Peyer's patch (tissue), 4 donors: ENCODE measurements around the gene PLA2G2F. TPM values are rescaled to one million over a fixed set of nuclear protein-coding genes. Genes with fewer than 3 reads are reported as not detected.

ENCODE experiments used
- DNase-seq, 3 donors: peaks; one replicate each; pipeline ENCODE4 v3.0.0-alpha.2; 2017 to 2019
- H3K27ac ChIP-seq, 4 donors: fragments of 200-600 bp; sonication (generic); one replicate each; pipeline ENCODE4 v1.5.1; 2016 to 2019
- H3K27me3 ChIP-seq, 2 donors: fragments of 200-600 bp; sonication (generic); one replicate each; pipeline ENCODE4 v1.5.1; 2019
- H3K36me3 ChIP-seq, 3 donors: fragments of 200-600 bp; sonication (generic); one replicate each; pipeline ENCODE4 v1.5.1; 2016 to 2019
- H3K4me1 ChIP-seq, 4 donors: fragments of 200-600 bp; sonication (generic); one replicate each; pipeline ENCODE4 v1.5.1; 2016 to 2019
- H3K4me3 ChIP-seq, 4 donors: fragments of 200-600 bp; sonication (generic); 1 replicate in 3 of 4; 2 replicates in 1 of 4; pipeline ENCODE4 v1.5.1; 2016 to 2019; ENCODE audit warnings: mild to moderate bottlenecking in 1 of 4
- H3K9me3 ChIP-seq, 4 donors: fragments of 200-600 bp; sonication (generic); one replicate each; pipeline ENCODE4 v1.5.1; 2016 to 2019; ENCODE audit warnings: mild to moderate bottlenecking in 1 of 4
- CTCF ChIP-seq, 6 experiments: fragments of 450-650 bp in 4 of 6; fragments of 200-600 bp in 2 of 6; sonication (generic) in 1 of 6; IDR thresholded peaks; one replicate each; pipeline ENCODE4 v1.5.1; 2017 to 2019; ENCODE audit warnings: antibody characterized with exemption in 6 of 6, mild to moderate bottlenecking in 3 of 6, moderate library complexity in 1 of 6
- POLR2A ChIP-seq, 2 donors: fragments of 450-650 bp; IDR thresholded peaks; one replicate each; pipeline ENCODE4 v1.5.1; 2017; ENCODE audit warnings: antibody characterized with exemption in 2 of 2, mild to moderate bottlenecking in 2 of 2, moderate library complexity in 2 of 2
- total RNA-seq, 4 donors: library from RNA; depleted of rRNA; stranded (reverse); fragments of >200 nt; gene quantifications; one replicate each; pipeline ENCODE4 v1.1.0, GENCODE V29; 2016

PLA2G2F gene
- total RNA-seq, 4 donors from 2014 or later = 0.27 to 0.35 TPM; not detected in 2

DNA sequence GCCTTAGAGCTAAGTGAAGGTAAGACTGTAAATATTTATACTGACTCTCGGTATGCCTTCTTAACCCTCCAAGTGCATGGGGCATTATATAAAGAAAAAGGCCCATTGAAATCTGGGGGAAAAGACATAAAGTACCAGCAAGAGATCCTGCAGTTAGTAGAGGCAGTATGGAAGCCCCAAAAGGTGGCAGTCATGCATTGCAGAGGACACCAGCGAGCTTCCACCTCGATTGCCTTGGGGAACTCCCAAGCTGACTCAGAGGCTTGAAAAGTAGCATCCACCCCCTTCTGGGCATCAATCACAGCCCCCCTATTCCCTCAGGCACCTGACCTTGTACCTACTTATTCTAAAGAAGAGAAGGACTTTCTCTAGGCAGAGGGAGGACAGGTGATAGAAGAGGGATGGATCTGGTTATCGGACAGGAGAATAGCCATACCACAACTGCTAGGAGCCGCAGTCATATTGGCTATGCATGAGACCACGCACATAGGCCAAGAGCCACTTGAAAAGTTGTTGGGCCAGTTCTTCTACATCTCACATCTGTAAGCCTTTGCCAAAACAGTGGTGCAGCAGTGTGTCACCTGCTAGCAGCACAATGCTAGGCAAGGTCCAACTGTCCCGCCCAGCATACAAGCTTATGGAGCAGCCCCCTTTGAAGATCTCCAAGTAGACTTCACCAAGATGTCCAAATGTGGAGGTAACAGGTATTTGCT is 19.4 kb downstream of the PLA2G2F start:
- H3K9me3 ChIP-seq = peaks cover 0 to 30% (median 12%) of the 10 kb centered on the region in 4 donors

GRCh38 chr1:20160034-20160433 is 20.9 kb downstream of the PLA2G2F start:
- no peaks in the 10 kb centered on the region for H3K4me1 ChIP-seq
- H3K27me3 ChIP-seq = no peaks in the 10 kb centered on the region
- H3K4me3 ChIP-seq = no peak overlapping the region
- H3K9me3 ChIP-seq = peaks cover 0 to 30% (median 14%) of the 10 kb centered on the region in 4 donors
- no peak for TF ChIP-seq CTCF (IDR thresholded peaks at IDR 0.05)
- no peak for TF ChIP-seq POLR2A (IDR thresholded peaks at IDR 0.05)
- H3K27ac ChIP-seq = no peak overlapping the region
- DNase-seq = no peak
- H3K36me3 ChIP-seq = no peaks in the 10 kb centered on the region

More for the DNA sequence above, 19.4 kb downstream of the PLA2G2F start:
- peaks cover 0 to 5% (median 0%) of the 10 kb centered on the region in 4 donors for H3K4me1 ChIP-seq
- no peak overlapping the region for H3K4me3 ChIP-seq
- no peak for TF ChIP-seq POLR2A (IDR thresholded peaks at IDR 0.05)
- no peak for TF ChIP-seq CTCF (IDR thresholded peaks at IDR 0.05)
- no peak for DNase-seq
- no peaks in the 10 kb centered on the region for H3K27me3 ChIP-seq
- H3K27ac ChIP-seq = no peak overlapping the region
- no peaks in the 10 kb centered on the region for H3K36me3 ChIP-seq

GRCh38 chr1:20164694-20165202 is 25.6 kb downstream of the PLA2G2F start:
- Histone ChIP-seq H3K36me3 (no peaks in the 10 kb centered on the region), H3K4me1 (peaks cover 0 to 4% (median 0%) of the 10 kb centered on the region in 4 donors), H3K27ac (no peak overlapping the region), H3K9me3 (peaks cover 0 to 26% (median 12%) of the 10 kb centered on the region in 4 donors), H3K4me3 (no peak overlapping the region), H3K27me3 (no peaks in the 10 kb centered on the region)
- TF ChIP-seq POLR2A (IDR thresholded peaks at IDR 0.05) = no peak
- TF ChIP-seq CTCF (IDR thresholded peaks at IDR 0.05) = no peak
- peak in 1 of 3 donors; percentile 53 for DNase-seq

DNA sequence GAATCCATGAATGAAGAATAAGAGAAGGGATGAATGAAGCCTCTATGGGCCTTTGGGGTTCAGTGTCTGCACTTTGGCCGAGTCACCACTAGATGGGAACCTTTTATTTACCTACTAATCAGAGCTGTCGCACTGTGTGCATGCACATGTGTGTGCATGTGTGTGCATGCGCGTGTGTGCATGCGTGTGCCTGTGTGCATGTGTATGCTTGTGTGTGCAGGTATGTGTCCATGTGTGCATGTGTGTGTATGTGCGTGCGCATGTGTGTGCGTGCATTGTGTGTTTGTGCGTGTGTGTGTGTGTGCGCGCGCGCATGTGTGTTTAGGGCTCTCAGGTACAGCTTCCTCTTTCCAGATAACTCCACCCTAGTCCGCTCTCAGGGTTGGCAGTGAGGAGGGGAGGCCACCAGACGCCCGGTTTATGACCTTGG is 26.4 kb downstream of the PLA2G2F start:
- H3K4me3 ChIP-seq = no peak overlapping the region
- peaks cover 0 to 18% (median 9%) of the 10 kb centered on the region in 4 donors for H3K9me3 ChIP-seq
- no peaks in the 10 kb centered on the region for H3K36me3 ChIP-seq
- H3K27ac ChIP-seq = no peak overlapping the region
- TF ChIP-seq POLR2A (IDR thresholded peaks at IDR 0.05) = no peak
- TF ChIP-seq CTCF (IDR thresholded peaks at IDR 0.05) = peak in 3 of 6 experiments; percentile 12 to 42 (median 24)
- no peak for DNase-seq
- peaks cover 0 to 4% (median 0%) of the 10 kb centered on the region in 4 donors for H3K4me1 ChIP-seq
- no peaks in the 10 kb centered on the region for H3K27me3 ChIP-seq

DNA sequence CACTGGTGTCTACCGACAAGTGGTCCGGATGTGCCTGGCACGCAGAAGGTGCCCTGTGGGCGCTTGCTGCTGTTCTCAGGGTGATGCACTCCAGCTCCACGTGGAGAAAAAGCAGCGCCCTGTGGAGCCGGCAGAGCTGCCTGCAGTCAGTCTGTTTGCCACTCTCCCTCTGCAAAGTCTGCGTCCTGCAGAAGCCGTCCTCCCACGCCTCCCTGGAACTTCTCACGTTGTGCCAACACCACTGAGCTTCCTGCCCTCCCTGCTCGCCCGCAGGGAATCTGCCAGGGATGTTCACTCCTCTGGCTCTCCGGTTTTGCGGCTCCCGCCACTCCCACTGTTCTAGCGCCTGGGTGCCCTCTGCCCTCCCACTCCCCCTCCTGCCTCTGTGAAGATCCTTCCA is 26.9 kb downstream of the PLA2G2F start:
- no peak overlapping the region for H3K27ac ChIP-seq
- no peak for TF ChIP-seq CTCF (IDR thresholded peaks at IDR 0.05)
- no peak for TF ChIP-seq POLR2A (IDR thresholded peaks at IDR 0.05)
- DNase-seq = no peak
- H3K36me3 ChIP-seq = no peaks in the 10 kb centered on the region
- peaks cover 0 to 4% (median 0%) of the 10 kb centered on the region in 4 donors for H3K4me1 ChIP-seq
- H3K9me3 ChIP-seq = peaks cover 0 to 13% (median 6%) of the 10 kb centered on the region in 4 donors
- no peaks in the 10 kb centered on the region for H3K27me3 ChIP-seq
- H3K4me3 ChIP-seq = no peak overlapping the region
